Fibroblast of lung (primary cell): Measurements from ENCODE around the gene TNRC18.

Experiments
- CTCF ChIP-seq, 2 donors: IDR thresholded peaks in 1 of 2; conservative IDR thresholded peaks in 1 of 2; 1 replicate in 1 of 2; 2 replicates in 1 of 2; pipeline ENCODE4 v1.5.1; 2011 to 2012; ENCODE audit warnings: low read length in 2 of 2, control low read depth in 1 of 2, inconsistent platforms in 1 of 2, low read depth in 1 of 2, mild to moderate bottlenecking in 1 of 2
- EZH2 ChIP-seq: IDR thresholded peaks from 2 replicates; pipeline ENCODE4 v1.5.1; 2012; ENCODE audit warnings: low read length, control low read depth, mild to moderate bottlenecking; ENCODE audit errors: missing control alignments

- TF ChIP-seq CTCF (conservative IDR thresholded peaks at IDR 0.05 in 1 of 2, IDR thresholded peaks at IDR 0.05 in 1 of 2; ENCODE audit: low read depth in 1 of 2, low read length in 2 of 2) (no peak), EZH2 (no peak)
Measured at GRCh38 chr7:5354460-5355232, 69.0 kb downstream of the TNRC18 start.
